Fibroblast of the aortic adventitia (primary cell): ENCODE results near the gene NECAP2. TPM values are rescaled to one million over a fixed set of nuclear protein-coding genes. Genes with fewer than 3 reads are reported as not detected.
A peak's percentile ranks its signal among the peaks of the same experiment; 100 is the strongest.

Experiments used
- DNase-seq: peaks from one replicate; pipeline ENCODE4 v3.0.0-alpha.2; 2010; ENCODE audit warnings: low read depth
- H3K4me3 ChIP-seq: 2 replicates; pipeline ENCODE4 v1.5.1; 2011; ENCODE audit warnings: low read depth, mild to moderate bottlenecking, control low read depth, low read length, moderate library complexity
- CTCF ChIP-seq: IDR thresholded peaks from 2 replicates; pipeline ENCODE4 v1.5.1; 2011; ENCODE audit warnings: mild to moderate bottlenecking, low read length, control low read depth, inconsistent platforms; ENCODE audit not compliant: insufficient read depth
- total RNA-seq: library from RNA; depleted of rRNA; stranded (reverse); fragments of >200 nt; gene quantifications from 2 replicates; pipeline ENCODE4 v1.2.3, GENCODE V29; 2012; ENCODE audit warnings: low replicate concordance

Gene NECAP2
- total RNA-seq, 1 donor = 73.9 TPM

GRCh38 chr1:16459352-16459925, 18.9 kb downstream of the NECAP2 start:
- H3K4me3 ChIP-seq = no peak overlapping the region
- no peak for DNase-seq
- no peak for TF ChIP-seq CTCF

GRCh38 chr1:16461681-16462080, 21.2 kb downstream of the NECAP2 start:
- H3K4me3 ChIP-seq = no peak overlapping the region
- DNase-seq = no peak
- no peak for TF ChIP-seq CTCF

- H3K4me3 ChIP-seq = no peak overlapping the region
- no peak for TF ChIP-seq CTCF
- no peak for DNase-seq
Measured at GRCh38 chr1:16462773-16463330, 22.3 kb downstream of the NECAP2 start.

- DNase-seq = peak; percentile 9
- no peak overlapping the region for H3K4me3 ChIP-seq
- TF ChIP-seq CTCF = no peak
Measured at GRCh38 chr1:16464917-16465625, 24.5 kb downstream of the NECAP2 start.

GRCh38 chr1:16468558-16468957, 28.0 kb downstream of the NECAP2 start:
- TF ChIP-seq CTCF = no peak
- no peak for DNase-seq
- H3K4me3 ChIP-seq = no peak overlapping the region

GRCh38 chr1:16474166-16474800, 33.8 kb downstream of the NECAP2 start:
- no peak for DNase-seq
- TF ChIP-seq CTCF = no peak
- no peak overlapping the region for H3K4me3 ChIP-seq
